Measurements from ENCODE around the gene SLC35A5. TPM values are rescaled to one million over a fixed set of nuclear protein-coding genes. Genes with fewer than 3 reads are reported as not detected.

The SLC35A5 gene
- total and polyA plus RNA-seq, 9 of the 15 experiments (the other 6 are each of a cell fraction or from before 2014, with no cell fraction given), result 4.0 to 13.0 (median 9.7) TPM

GRCh38 chr3:112561734-112562529 is at the start of gene SLC35A5, which contains the start of gene ATG3 (continued):
- TF ChIP-seq SP2 (IDR thresholded peaks at IDR 0.05; ENCODE audit: extremely low read depth, low read depth, low read length, poor library complexity, severe bottlenecking), result no peak
- no peak for TF ChIP-seq ARNT (IDR thresholded peaks at IDR 0.05)
- TF ChIP-seq, protein P1, sequence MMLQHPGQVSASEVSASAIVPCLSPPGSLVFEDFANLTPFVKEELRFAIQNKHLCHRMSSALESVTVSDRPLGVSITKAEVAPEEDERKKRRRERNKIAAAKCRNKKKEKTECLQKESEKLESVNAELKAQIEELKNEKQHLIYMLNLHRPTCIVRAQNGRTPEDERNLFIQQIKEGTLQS (IDR thresholded peaks at IDR 0.05), result peak; percentile 47; the same call in 1 of the 2 replicates
- TF ChIP-seq, protein P1 (CRISPR knock-in tag; conservative IDR thresholded peaks at IDR 0.05), result no peak
- TF ChIP-seq ZC3H8 (IDR thresholded peaks at IDR 0.05), result no peak
- no peak for TF ChIP-seq CHD1 (IDR thresholded peaks at IDR 0.05; ENCODE audit: low read length)
- TF ChIP-seq PTTG1 (tag; IDR thresholded peaks at IDR 0.05; ENCODE audit: low read depth), result no peak
- TF ChIP-seq CHD4 (IDR thresholded peaks at IDR 0.05; ENCODE audit: insufficient read depth, insufficient replicate concordance, low read depth, low read length, poor library complexity, severe bottlenecking), result no peak
- TF ChIP-seq ZNF431 (CRISPR knock-in tag; IDR thresholded peaks at IDR 0.05), result 0 out of 2 replicates have a peak, but pooled peaks have one; percentile 39
- peak; percentile 96 for TF ChIP-seq REST (IDR thresholded peaks at IDR 0.05; ENCODE audit: borderline replicate concordance)
- TF ChIP-seq REST (CRISPR knock-in tag; IDR thresholded peaks at IDR 0.05; ENCODE audit: low read depth), result no peak
- TF ChIP-seq, protein P2, sequence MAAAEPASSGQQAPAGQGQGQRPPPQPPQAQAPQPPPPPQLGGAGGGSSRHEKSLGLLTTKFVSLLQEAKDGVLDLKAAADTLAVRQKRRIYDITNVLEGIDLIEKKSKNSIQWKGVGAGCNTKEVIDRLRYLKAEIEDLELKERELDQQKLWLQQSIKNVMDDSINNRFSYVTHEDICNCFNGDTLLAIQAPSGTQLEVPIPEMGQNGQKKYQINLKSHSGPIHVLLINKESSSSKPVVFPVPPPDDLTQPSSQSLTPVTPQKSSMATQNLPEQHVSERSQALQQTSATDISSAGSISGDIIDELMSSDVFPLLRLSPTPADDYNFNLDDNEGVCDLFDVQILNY (CRISPR knock-in tag; IDR thresholded peaks at IDR 0.05), result no peak
- TF ChIP-seq FUS (optimal IDR thresholded peaks at IDR 0.05; ENCODE audit: low read depth, low read length), result no peak
- TF ChIP-seq NELFE (IDR thresholded peaks at IDR 0.05; ENCODE audit: insufficient read depth, insufficient read length), result no peak
- TF ChIP-seq SMARCA4 (IDR thresholded peaks at IDR 0.05), result no peak
- no peak for TF ChIP-seq ZNF143 (CRISPR knock-in tag; IDR thresholded peaks at IDR 0.05)
- TF ChIP-seq DIDO1 (tag; IDR thresholded peaks at IDR 0.05; ENCODE audit: low read depth), result peak; percentile 90
- TF ChIP-seq PHF21A (IDR thresholded peaks at IDR 0.05; ENCODE audit: borderline replicate concordance, low read depth), result peak; percentile 98
- TF ChIP-seq ZNF76 (CRISPR knock-in tag; IDR thresholded peaks at IDR 0.05; ENCODE audit: borderline replicate concordance), result no peak
- no peak for TF ChIP-seq EHMT2 (IDR thresholded peaks at IDR 0.05)

All from K562 (cell line).